Uterus (tissue), 4 donors: ENCODE data around the gene RAX. TPM values are rescaled to one million over a fixed set of nuclear protein-coding genes. Genes with fewer than 3 reads are reported as not detected.

Experiments used
- DNase-seq, 2 donors: peaks; one replicate each; pipeline ENCODE4 v3.0.0-alpha.2; 2019 to 2020
- H3K27ac ChIP-seq, 2 donors: fragments of 200-600 bp; sonication (generic); 1 replicate in 1 of 2; 2 replicates in 1 of 2; pipeline ENCODE4 v1.5.1; 2016 to 2018
- H3K27me3 ChIP-seq, 2 donors: fragments of 200-600 bp; sonication (generic); one replicate each; pipeline ENCODE4 v1.5.1; 2018 to 2019; ENCODE audit warnings: control low read depth in 1 of 2
- H3K36me3 ChIP-seq, 2 donors: fragments of 200-600 bp; sonication (generic); one replicate each; pipeline ENCODE4 v1.5.1; 2019; ENCODE audit warnings: control low read depth in 1 of 2
- H3K4me1 ChIP-seq, 2 donors: fragments of 200-600 bp; sonication (generic); one replicate each; pipeline ENCODE4 v1.5.1; 2018 to 2019; ENCODE audit warnings: control low read depth in 1 of 2
- H3K4me3 ChIP-seq, 2 donors: fragments of 200-600 bp; sonication (generic); 1 replicate in 1 of 2; 2 replicates in 1 of 2; pipeline ENCODE4 v1.5.1; 2018 to 2019; ENCODE audit warnings: mild to moderate bottlenecking in 1 of 2
- H3K9me3 ChIP-seq, 2 donors: fragments of 200-600 bp; sonication (generic); one replicate each; pipeline ENCODE4 v1.5.1; 2019; ENCODE audit warnings: control low read depth in 1 of 2
- CTCF ChIP-seq, 4 experiments: fragments of 200-600 bp in 2 of 4; fragments of 450-650 bp in 2 of 4; sonication (generic) in 2 of 4; IDR thresholded peaks; one replicate each; pipeline ENCODE4 v1.5.1; 2016 to 2019; ENCODE audit warnings: antibody characterized with exemption in 4 of 4, mild to moderate bottlenecking in 2 of 4, moderate library complexity in 1 of 4
- POLR2A ChIP-seq, 2 donors: fragments of 450-650 bp; IDR thresholded peaks; one replicate each; pipeline ENCODE4 v1.6.1; 2016; ENCODE audit warnings: antibody characterized with exemption in 2 of 2, mild to moderate bottlenecking in 1 of 2, moderate library complexity in 1 of 2
- intact Hi-C: fragments of 100-400 bp; cut with DNase I; formaldehyde crosslinking; loops from one replicate; pipeline ENCODE4 v1.15.1; 2023; ENCODE audit warnings: low total_unique reads
- total RNA-seq, 4 donors: library from RNA; depleted of rRNA in 3 of 4; stranded (reverse); fragments of >200 nt in 3 of 4; gene quantifications; one replicate each; pipeline versions ENCODE4 v1.1.0 to v1.2.4, GENCODE V29; 2014 to 2023
- donor health status: DM: yes; HTN: yes; CAD: no.

Gene RAX
- total RNA-seq, 4 donors from 2014 or later: not detected

- H3K9me3 ChIP-seq: no peaks in the 10 kb centered on the region
- peak; percentile 44 to 73 for DNase-seq
- no peaks in the 10 kb centered on the region for H3K36me3 ChIP-seq
- no peaks in the 10 kb centered on the region for H3K27me3 ChIP-seq
- no peaks in the 10 kb centered on the region for H3K4me1 ChIP-seq
- intact Hi-C loops: no loop called here
- H3K4me3 ChIP-seq: no peak overlapping the region
- TF ChIP-seq POLR2A (IDR thresholded peaks at IDR 0.05): no peak
- peak; percentile 75 to 78 (median 78) for TF ChIP-seq CTCF (IDR thresholded peaks at IDR 0.05)
- no peak overlapping the region for H3K27ac ChIP-seq
These were observed 35.1 kb upstream of the RAX start for GRCh38 chr18:59308248-59308937.

- H3K4me1 ChIP-seq: no peaks in the 10 kb centered on the region
- DNase-seq: no peak
- no peaks in the 10 kb centered on the region for H3K9me3 ChIP-seq
- intact Hi-C loops: no loop called here
- no peak overlapping the region for H3K27ac ChIP-seq
- TF ChIP-seq CTCF (IDR thresholded peaks at IDR 0.05) (no peak), POLR2A (IDR thresholded peaks at IDR 0.05) (no peak)
- no peak overlapping the region for H3K4me3 ChIP-seq
- H3K36me3 ChIP-seq: no peaks in the 10 kb centered on the region
- no peaks in the 10 kb centered on the region for H3K27me3 ChIP-seq
These were observed 33.4 kb upstream of the RAX start for GRCh38 chr18:59306640-59307039.

- intact Hi-C loops: no loop called here
- no peak overlapping the region for H3K27ac ChIP-seq
- no peaks in the 10 kb centered on the region for H3K4me1 ChIP-seq
- no peaks in the 10 kb centered on the region for H3K9me3 ChIP-seq
- no peaks in the 10 kb centered on the region for H3K27me3 ChIP-seq
- no peaks in the 10 kb centered on the region for H3K36me3 ChIP-seq
- TF ChIP-seq CTCF (IDR thresholded peaks at IDR 0.05) (no peak), POLR2A (IDR thresholded peaks at IDR 0.05) (no peak)
- no peak for DNase-seq
- H3K4me3 ChIP-seq: no peak overlapping the region
These were observed 32.0 kb upstream of the RAX start for GRCh38 chr18:59305295-59305694.

- Histone ChIP-seq H3K27ac (no peak overlapping the region), H3K27me3 (no peaks in the 10 kb centered on the region), H3K4me1 (no peaks in the 10 kb centered on the region), H3K36me3 (no peaks in the 10 kb centered on the region), H3K4me3 (no peak overlapping the region), H3K9me3 (no peaks in the 10 kb centered on the region)
- no peak for TF ChIP-seq POLR2A (IDR thresholded peaks at IDR 0.05)
- TF ChIP-seq CTCF (IDR thresholded peaks at IDR 0.05): no peak
- intact Hi-C loops: no loop called here
- DNase-seq: no peak
These were observed 30.5 kb upstream of the RAX start for GRCh38 chr18:59303656-59304195.

GRCh38 chr18:59303006-59303405 is 29.8 kb upstream of the RAX start:
- DNase-seq: no peak
- Histone ChIP-seq H3K27me3 (no peaks in the 10 kb centered on the region), H3K27ac (no peak overlapping the region), H3K36me3 (no peaks in the 10 kb centered on the region), H3K4me1 (no peaks in the 10 kb centered on the region), H3K4me3 (no peak overlapping the region), H3K9me3 (no peaks in the 10 kb centered on the region)
- TF ChIP-seq POLR2A (IDR thresholded peaks at IDR 0.05): no peak
- TF ChIP-seq CTCF (IDR thresholded peaks at IDR 0.05): no peak
- intact Hi-C loops: no loop called here
